HepG2 (cell line): Measurements from ENCODE around the gene ARL10. TPM values are rescaled to one million over a fixed set of nuclear protein-coding genes. Genes with fewer than 3 reads are reported as not detected.

Source experiments
- MLLT10 ChIP-seq: sonication (generic); formaldehyde crosslinking; IDR thresholded peaks from 2 replicates; pipeline ENCODE4 v1.4.0; 2020; ENCODE audit warnings: missing genetic modification reagents
- NRL ChIP-seq: sonication (generic); formaldehyde crosslinking; IDR thresholded peaks from 2 replicates; pipeline ENCODE4 v1.5.0; 2020; ENCODE audit warnings: missing genetic modification reagents, mild to moderate bottlenecking, moderate library complexity, borderline replicate concordance
- PHF21A ChIP-seq: sonication (generic); formaldehyde crosslinking; IDR thresholded peaks from 2 replicates; pipeline ENCODE4 v1.5.0; 2020; ENCODE audit warnings: mild to moderate bottlenecking, missing genetic modification reagents
- SAP130 ChIP-seq: IDR thresholded peaks from 2 replicates; pipeline ENCODE4 v1.6.1; 2016; ENCODE audit warnings: low read depth
- ZFY ChIP-seq: sonication (generic); formaldehyde crosslinking; IDR thresholded peaks from 2 replicates; pipeline ENCODE4 v1.4.0; 2020; ENCODE audit warnings: missing genetic modification reagents
- ZNF160 ChIP-seq: sonication (generic); formaldehyde crosslinking; IDR thresholded peaks from 2 replicates; pipeline ENCODE4 v1.8.0; 2022; ENCODE audit warnings: mild to moderate bottlenecking, inconsistent platforms, missing genetic modification reagents
- ZNF263 ChIP-seq: sonication (generic); formaldehyde crosslinking; IDR thresholded peaks from 2 replicates; pipeline ENCODE4 v1.4.0; 2020; ENCODE audit warnings: missing genetic modification reagents
- ZNF34 ChIP-seq: sonication (generic); formaldehyde crosslinking; IDR thresholded peaks from 2 replicates; pipeline ENCODE4 v1.4.0; 2020; ENCODE audit warnings: mild to moderate bottlenecking, missing genetic modification reagents, borderline replicate concordance
- ZNF563 ChIP-seq: sonication (generic); formaldehyde crosslinking; IDR thresholded peaks from 2 replicates; pipeline ENCODE4 v1.8.0; 2022; ENCODE audit warnings: mild to moderate bottlenecking, moderate library complexity, missing genetic modification reagents
- ZNF567 ChIP-seq: sonication (generic); formaldehyde crosslinking; IDR thresholded peaks from 2 replicates; pipeline ENCODE4 v1.8.1; 2023; ENCODE audit warnings: mild to moderate bottlenecking, missing genetic modification reagents, borderline replicate concordance
- ZNF569 ChIP-seq: sonication (generic); formaldehyde crosslinking; IDR thresholded peaks from 2 replicates; pipeline ENCODE4 v1.5.0; 2020; ENCODE audit warnings: mild to moderate bottlenecking, missing genetic modification reagents, moderate library complexity, borderline replicate concordance
- ZNF674 ChIP-seq: sonication (generic); formaldehyde crosslinking; IDR thresholded peaks from 2 replicates; pipeline ENCODE4 v1.5.0; 2020; ENCODE audit warnings: low read depth, mild to moderate bottlenecking, missing genetic modification reagents
- ZNF768 ChIP-seq: sonication (generic); formaldehyde crosslinking; IDR thresholded peaks from 2 replicates; pipeline ENCODE4 v1.4.0; 2020; ENCODE audit warnings: missing genetic modification reagents
- polyA plus RNA-seq, 8 experiments: library from polyadenylated mRNA; depleted of rRNA in 3 of 8; stranded (reverse) in 7 of 8; unstranded in 1 of 8; fragments of >200 nt; fragmentation: Illumina TruSeq in 4 of 8; extraction: Trizol in 4 of 8; gene quantifications; 2 replicates each; pipeline versions ENCODE4 v1.2.1 to v1.2.3, GENCODE V29; 2011 to 2016; ENCODE audit warnings: low read depth in 4 of 8, missing spikeins in 1 of 8, mixed read lengths in 1 of 8; ENCODE audit not compliant: insufficient read depth in 1 of 8
- total RNA-seq, 5 experiments: library from RNA; depleted of rRNA; stranded (reverse); fragments of >200 nt; fragmentation: Illumina TruSeq; extraction: Trizol; gene quantifications; 2 replicates each; pipeline ENCODE4 v1.2.3, GENCODE V29; 2016; ENCODE audit warnings: low read depth in 1 of 5
- TF ChIP-seq, protein P1 (sequence below): IDR thresholded peaks from 2 replicates; pipeline ENCODE4 v1.6.1; 2016; ENCODE audit warnings: missing compliant biosample characterization, missing genetic modification reagents, borderline replicate concordance
- TF ChIP-seq, protein P2 (sequence below): sonication (generic); formaldehyde crosslinking; IDR thresholded peaks from 2 replicates; pipeline ENCODE4 v1.5.1; 2020; ENCODE audit warnings: missing genetic modification reagents, mild to moderate bottlenecking, borderline replicate concordance
- TF ChIP-seq, protein P3 (sequence below): IDR thresholded peaks from 2 replicates; pipeline ENCODE4 v1.6.1; 2016
- TF ChIP-seq, protein P4 (sequence below): sonication (generic); formaldehyde crosslinking; IDR thresholded peaks from 2 replicates; pipeline ENCODE4 v1.9.0; 2021; ENCODE audit warnings: missing genetic modification reagents, borderline replicate concordance
- TF ChIP-seq, protein P5 (sequence below): sonication (generic); formaldehyde crosslinking; IDR thresholded peaks from 2 replicates; pipeline ENCODE4 v1.5.0; 2020; ENCODE audit warnings: mild to moderate bottlenecking, missing genetic modification reagents, borderline replicate concordance
- TF ChIP-seq, protein P6 (sequence below): sonication (generic); formaldehyde crosslinking; IDR thresholded peaks from 2 replicates; pipeline ENCODE4 v1.4.0; 2020; ENCODE audit warnings: mild to moderate bottlenecking, missing genetic modification reagents

Gene ARL10
- total and polyA plus RNA-seq, 2 of the 13 experiments (the other 11 are each of a cell fraction or from before 2014, with no cell fraction given): 0.18 to 0.50 TPM

DNA sequence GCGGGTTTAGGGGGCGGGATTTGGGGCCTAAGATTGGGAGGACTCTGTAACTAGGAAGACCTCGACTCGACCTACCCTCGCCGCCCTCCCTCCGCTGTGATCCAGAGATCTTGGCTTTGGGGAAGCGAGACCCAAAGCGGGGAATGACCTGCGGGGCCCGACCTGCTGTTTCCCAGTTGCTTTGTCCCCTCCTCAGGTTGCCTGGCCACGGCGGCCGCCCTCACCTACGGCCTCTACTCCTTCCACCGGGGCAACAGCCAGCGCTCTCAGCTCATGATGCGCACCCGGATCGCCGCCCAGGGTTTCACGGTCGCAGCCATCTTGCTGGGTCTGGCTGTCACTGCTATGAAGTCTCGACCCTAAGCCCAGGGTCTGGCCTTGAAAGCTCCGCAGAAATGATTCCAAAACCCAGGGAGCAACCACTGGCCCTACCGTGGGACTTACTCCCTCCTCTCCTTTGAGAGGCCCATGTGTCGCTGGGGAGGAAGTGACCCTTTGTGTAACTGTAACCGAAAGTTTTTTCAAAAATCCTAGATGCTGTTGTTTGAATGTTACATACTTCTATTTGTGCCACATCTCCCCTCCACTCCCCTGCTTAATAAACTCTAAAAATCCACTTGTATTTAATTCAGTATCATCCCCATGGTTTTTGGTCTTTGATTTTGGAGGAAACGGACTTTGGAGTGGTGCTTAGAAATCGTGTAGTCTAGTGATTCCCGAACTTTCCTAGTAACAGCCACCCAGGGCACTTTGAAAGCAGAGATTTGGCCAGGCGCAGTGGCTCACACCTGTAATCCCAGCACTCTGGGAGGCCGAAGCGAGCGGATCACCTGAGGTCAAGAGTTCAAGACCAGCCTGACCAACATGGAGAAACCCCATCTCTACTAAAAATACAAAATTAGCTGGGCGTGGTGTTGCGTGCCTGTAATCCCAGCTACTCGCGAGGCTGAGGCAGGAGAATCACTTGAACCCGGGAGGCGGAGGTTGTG is 24.1 kb downstream of the ARL10 start (continued):
- TF ChIP-seq, protein P1, sequence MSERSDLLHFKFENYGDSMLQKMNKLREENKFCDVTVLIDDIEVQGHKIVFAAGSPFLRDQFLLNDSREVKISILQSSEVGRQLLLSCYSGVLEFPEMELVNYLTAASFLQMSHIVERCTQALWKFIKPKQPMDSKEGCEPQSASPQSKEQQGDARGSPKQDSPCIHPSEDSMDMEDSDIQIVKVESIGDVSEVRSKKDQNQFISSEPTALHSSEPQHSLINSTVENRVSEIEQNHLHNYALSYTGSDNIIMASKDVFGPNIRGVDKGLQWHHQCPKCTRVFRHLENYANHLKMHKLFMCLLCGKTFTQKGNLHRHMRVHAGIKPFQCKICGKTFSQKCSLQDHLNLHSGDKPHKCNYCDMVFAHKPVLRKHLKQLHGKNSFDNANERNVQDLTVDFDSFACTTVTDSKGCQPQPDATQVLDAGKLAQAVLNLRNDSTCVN (CRISPR knock-in tag): 0 out of 2 replicates have a peak, but pooled peaks have one; percentile 41
- TF ChIP-seq SAP130 (peak; percentile 2; the same call in 1 of the 2 replicates), ZNF34 (CRISPR knock-in tag) (no peak), ZNF263 (peak; percentile 99), ZNF569 (no peak), ZNF768 (peak; percentile 39; the same call in 1 of the 2 replicates), ZNF674 (no peak), ZNF567 (CRISPR knock-in tag) (peak; percentile 85; the same call in 1 of the 2 replicates), NRL (CRISPR knock-in tag) (no peak), ZNF160 (CRISPR knock-in tag) (no peak), ZNF563 (CRISPR knock-in tag) (peak; percentile 50; the same call in 1 of the 2 replicates), MLLT10 (CRISPR knock-in tag) (no peak), PHF21A (CRISPR knock-in tag) (peak; percentile 50), ZFY (CRISPR knock-in tag) (peak; percentile 2; the same call in 1 of the 2 replicates)
- TF ChIP-seq, protein P2, sequence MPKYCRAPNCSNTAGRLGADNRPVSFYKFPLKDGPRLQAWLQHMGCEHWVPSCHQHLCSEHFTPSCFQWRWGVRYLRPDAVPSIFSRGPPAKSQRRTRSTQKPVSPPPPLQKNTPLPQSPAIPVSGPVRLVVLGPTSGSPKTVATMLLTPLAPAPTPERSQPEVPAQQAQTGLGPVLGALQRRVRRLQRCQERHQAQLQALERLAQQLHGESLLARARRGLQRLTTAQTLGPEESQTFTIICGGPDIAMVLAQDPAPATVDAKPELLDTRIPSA: 0 out of 2 replicates have a peak, but pooled peaks have one; percentile 76
- TF ChIP-seq, protein P3, sequence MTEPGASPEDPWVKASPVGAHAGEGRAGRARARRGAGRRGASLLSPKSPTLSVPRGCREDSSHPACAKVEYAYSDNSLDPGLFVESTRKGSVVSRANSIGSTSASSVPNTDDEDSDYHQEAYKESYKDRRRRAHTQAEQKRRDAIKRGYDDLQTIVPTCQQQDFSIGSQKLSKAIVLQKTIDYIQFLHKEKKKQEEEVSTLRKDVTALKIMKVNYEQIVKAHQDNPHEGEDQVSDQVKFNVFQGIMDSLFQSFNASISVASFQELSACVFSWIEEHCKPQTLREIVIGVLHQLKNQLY (CRISPR knock-in tag): no peak
- TF ChIP-seq, protein P4, sequence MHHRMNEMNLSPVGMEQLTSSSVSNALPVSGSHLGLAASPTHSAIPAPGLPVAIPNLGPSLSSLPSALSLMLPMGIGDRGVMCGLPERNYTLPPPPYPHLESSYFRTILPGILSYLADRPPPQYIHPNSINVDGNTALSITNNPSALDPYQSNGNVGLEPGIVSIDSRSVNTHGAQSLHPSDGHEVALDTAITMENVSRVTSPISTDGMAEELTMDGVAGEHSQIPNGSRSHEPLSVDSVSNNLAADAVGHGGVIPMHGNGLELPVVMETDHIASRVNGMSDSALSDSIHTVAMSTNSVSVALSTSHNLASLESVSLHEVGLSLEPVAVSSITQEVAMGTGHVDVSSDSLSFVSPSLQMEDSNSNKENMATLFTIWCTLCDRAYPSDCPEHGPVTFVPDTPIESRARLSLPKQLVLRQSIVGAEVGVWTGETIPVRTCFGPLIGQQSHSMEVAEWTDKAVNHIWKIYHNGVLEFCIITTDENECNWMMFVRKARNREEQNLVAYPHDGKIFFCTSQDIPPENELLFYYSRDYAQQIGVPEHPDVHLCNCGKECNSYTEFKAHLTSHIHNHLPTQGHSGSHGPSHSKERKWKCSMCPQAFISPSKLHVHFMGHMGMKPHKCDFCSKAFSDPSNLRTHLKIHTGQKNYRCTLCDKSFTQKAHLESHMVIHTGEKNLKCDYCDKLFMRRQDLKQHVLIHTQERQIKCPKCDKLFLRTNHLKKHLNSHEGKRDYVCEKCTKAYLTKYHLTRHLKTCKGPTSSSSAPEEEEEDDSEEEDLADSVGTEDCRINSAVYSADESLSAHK: no peak
- TF ChIP-seq, protein P5, sequence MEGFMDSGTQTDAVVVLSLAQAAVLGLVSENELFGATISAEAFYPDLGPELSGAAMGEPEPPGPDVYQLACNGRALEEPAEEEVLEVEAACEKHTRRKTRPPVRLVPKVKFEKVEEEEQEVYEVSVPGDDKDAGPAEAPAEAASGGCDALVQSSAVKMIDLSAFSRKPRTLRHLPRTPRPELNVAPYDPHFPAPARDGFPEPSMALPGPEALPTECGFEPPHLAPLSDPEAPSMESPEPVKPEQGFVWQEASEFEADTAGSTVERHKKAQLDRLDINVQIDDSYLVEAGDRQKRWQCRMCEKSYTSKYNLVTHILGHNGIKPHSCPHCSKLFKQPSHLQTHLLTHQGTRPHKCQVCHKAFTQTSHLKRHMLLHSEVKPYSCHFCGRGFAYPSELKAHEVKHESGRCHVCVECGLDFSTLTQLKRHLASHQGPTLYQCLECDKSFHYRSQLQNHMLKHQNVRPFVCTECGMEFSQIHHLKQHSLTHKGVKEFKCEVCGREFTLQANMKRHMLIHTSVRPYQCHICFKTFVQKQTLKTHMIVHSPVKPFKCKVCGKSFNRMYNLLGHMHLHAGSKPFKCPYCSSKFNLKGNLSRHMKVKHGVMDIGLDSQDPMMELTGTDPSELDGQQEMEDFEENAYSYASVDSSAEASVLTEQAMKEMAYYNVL (CRISPR knock-in tag): no peak
- TF ChIP-seq, protein P6, sequence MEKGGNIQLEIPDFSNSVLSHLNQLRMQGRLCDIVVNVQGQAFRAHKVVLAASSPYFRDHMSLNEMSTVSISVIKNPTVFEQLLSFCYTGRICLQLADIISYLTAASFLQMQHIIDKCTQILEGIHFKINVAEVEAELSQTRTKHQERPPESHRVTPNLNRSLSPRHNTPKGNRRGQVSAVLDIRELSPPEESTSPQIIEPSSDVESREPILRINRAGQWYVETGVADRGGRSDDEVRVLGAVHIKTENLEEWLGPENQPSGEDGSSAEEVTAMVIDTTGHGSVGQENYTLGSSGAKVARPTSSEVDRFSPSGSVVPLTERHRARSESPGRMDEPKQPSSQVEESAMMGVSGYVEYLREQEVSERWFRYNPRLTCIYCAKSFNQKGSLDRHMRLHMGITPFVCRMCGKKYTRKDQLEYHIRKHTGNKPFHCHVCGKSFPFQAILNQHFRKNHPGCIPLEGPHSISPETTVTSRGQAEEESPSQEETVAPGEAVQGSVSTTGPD (CRISPR knock-in tag): no peak
